ENCODE results near the gene PRDM1.

GRCh38 chr6:106100755-106101154 is 14.6 kb downstream of the PRDM1 start:
- no peak for TF ChIP-seq CTCF (IDR thresholded peaks at IDR 0.05)
- no peak for TF ChIP-seq POLR2A (IDR thresholded peaks at IDR 0.05)

Data from body of pancreas (tissue), 4 donors.